Transverse colon (tissue), 4 donors: ENCODE measurements around the gene AFG1L. TPM values are rescaled to one million over a fixed set of nuclear protein-coding genes. Genes with fewer than 3 reads are reported as not detected.

Experiments
- DNase-seq: peaks from one replicate; pipeline ENCODE4 v3.0.0-alpha.2; 2019
- H3K27ac ChIP-seq, 4 donors: fragments of 200-600 bp; sonication (generic); 2 replicates each; pipeline ENCODE4 v1.5.1; 2016 to 2018; ENCODE audit warnings: inconsistent platforms in 4 of 4
- H3K27me3 ChIP-seq: fragments of 200-600 bp; sonication (generic); 2 replicates; pipeline ENCODE4 v1.5.1; 2017; ENCODE audit warnings: inconsistent platforms
- H3K36me3 ChIP-seq, 4 donors: fragments of 200-600 bp; sonication (generic); 2 replicates each; pipeline ENCODE4 v1.5.1; 2017 to 2019; ENCODE audit warnings: inconsistent platforms in 4 of 4
- H3K4me1 ChIP-seq, 4 donors: fragments of 200-600 bp; sonication (generic); 2 replicates each; pipeline ENCODE4 v1.5.1; 2017 to 2020; ENCODE audit warnings: inconsistent platforms in 4 of 4
- H3K4me3 ChIP-seq, 4 donors: fragments of 200-600 bp; sonication (generic); 1 replicate in 1 of 4; 2 replicates in 3 of 4; pipeline versions ENCODE4 v1.5.1 to v1.6.1; 2017 to 2019; ENCODE audit warnings: inconsistent platforms in 4 of 4
- H3K9me3 ChIP-seq, 2 donors: fragments of 200-600 bp; sonication (generic); 2 replicates each; pipeline ENCODE4 v1.5.1; 2017 to 2019; ENCODE audit warnings: inconsistent platforms in 2 of 2
- CTCF ChIP-seq, 5 experiments: fragments of 200-600 bp in 3 of 5; fragments of 450-650 bp in 2 of 5; sonication (generic) in 3 of 5; IDR thresholded peaks; 1 replicate in 2 of 5; 2 replicates in 3 of 5; pipeline ENCODE4 v1.5.1; 2016 to 2017; ENCODE audit warnings: antibody characterized with exemption in 5 of 5, inconsistent platforms in 3 of 5, mild to moderate bottlenecking in 2 of 5, moderate library complexity in 1 of 5
- EP300 ChIP-seq: sonication (generic); formaldehyde crosslinking; IDR thresholded peaks from one replicate; pipeline ENCODE4 v1.6.1; 2017; ENCODE audit warnings: antibody characterized with exemption, low read depth
- POLR2A ChIP-seq: fragments of 450-650 bp; IDR thresholded peaks from one replicate; pipeline ENCODE4 v1.6.1; 2016; ENCODE audit warnings: antibody characterized with exemption, mild to moderate bottlenecking, moderate library complexity
- POLR2AphosphoS5 ChIP-seq, 3 donors: sonication (generic); formaldehyde crosslinking; IDR thresholded peaks; one replicate each; pipeline ENCODE4 v1.6.1; 2016; ENCODE audit warnings: antibody characterized with exemption in 3 of 3
- WGBS, 2 donors: methylation state at CpG; one replicate each; pipeline ENCODE4 v1.1.5; 2018; ENCODE audit warnings: low coverage in 1 of 2; 5-methylcytosine and 5-hydroxymethylcytosine counted together
- in situ Hi-C, 4 donors: fragments of 200-750 bp; cut with MboI; loops; one replicate each; pipeline versions ENCODE4 v1.15.0 to v1.15.1; 2017; ENCODE audit warnings: low sequenced_read_pairs in 3 of 4, low pct_ligation_motif_present in 1 of 4, low pct_unique_long_range_greater_than_20kb in 1 of 4
- intact Hi-C: fragments of 100-400 bp; cut with DNase I; formaldehyde crosslinking; loops from one replicate; pipeline ENCODE4 v1.15.1; 2023; ENCODE audit warnings: low total_unique reads
- total RNA-seq, 4 donors: library from RNA; depleted of rRNA; stranded (reverse); fragments of >200 nt; gene quantifications; one replicate each; pipeline ENCODE4 v1.1.0, GENCODE V29; 2016

The AFG1L gene
- total RNA-seq, 4 donors from 2014 or later: 2.2 to 22.5 (median 5.5) TPM

GRCh38 chr6:108452711-108453195 lies 157.9 kb downstream of the AFG1L start:
- TF ChIP-seq EP300 (no peak), POLR2A (no peak), POLR2AphosphoS5 (IDR thresholded peaks at IDR 0.05) (no peak), CTCF (IDR thresholded peaks at IDR 0.05) (no peak)
- Histone ChIP-seq H3K27ac (no peak overlapping the region), H3K4me3 (no peak overlapping the region), H3K4me1 (peaks cover 7 to 32% (median 22%) of the 10 kb centered on the region in 4 donors), H3K36me3 (no peaks in the 10 kb centered on the region), H3K9me3 (no peaks in the 10 kb centered on the region), H3K27me3 (no peaks in the 10 kb centered on the region)
- intact Hi-C loops: no loop called here
- 76 to 83% methylated on average over 2 to 4 of the region's 4 CpGs for WGBS, 2 donors
- in situ Hi-C loops: no loop called here
- DNase-seq: no peak

- 19 to 31% methylated on average over 3 of the region's 3 CpGs for WGBS, 2 donors
- in situ Hi-C loops (no loop called here), intact Hi-C loops (no loop called here)
- H3K9me3 ChIP-seq: no peaks in the 10 kb centered on the region
- no peaks in the 10 kb centered on the region for H3K36me3 ChIP-seq
- DNase-seq: no peak
- H3K27me3 ChIP-seq: no peaks in the 10 kb centered on the region
- H3K27ac ChIP-seq: peak overlapping the region; percentile 24 to 77 (median 60)
- TF ChIP-seq POLR2A: no peak
- TF ChIP-seq CTCF (IDR thresholded peaks at IDR 0.05): no peak
- no peak for TF ChIP-seq EP300
- no peak for TF ChIP-seq POLR2AphosphoS5 (IDR thresholded peaks at IDR 0.05)
- no peak overlapping the region for H3K4me3 ChIP-seq
- peaks cover 7 to 32% (median 22%) of the 10 kb centered on the region in 4 donors for H3K4me1 ChIP-seq
Measured at GRCh38 chr6:108453601-108454185, 158.8 kb downstream of the AFG1L start.

- Histone ChIP-seq H3K27me3 (no peaks in the 10 kb centered on the region), H3K36me3 (no peaks in the 10 kb centered on the region), H3K4me1 (peaks cover 7 to 32% (median 22%) of the 10 kb centered on the region in 4 donors), H3K27ac (peak overlapping the region; percentile 24 to 77 (median 60)), H3K9me3 (no peaks in the 10 kb centered on the region), H3K4me3 (no peak overlapping the region)
- DNase-seq: peak; percentile 56
- WGBS, 2 donors: 57 to 74% methylated on average over 2 of the region's 2 CpGs
- TF ChIP-seq EP300: no peak
- peak in 1 of 3 donors; percentile 25 for TF ChIP-seq POLR2AphosphoS5 (IDR thresholded peaks at IDR 0.05)
- intact Hi-C loops (no loop called here), in situ Hi-C loops (no loop called here)
Measured at GRCh38 chr6:108454356-108454755, 159.5 kb downstream of the AFG1L start.

GRCh38 chr6:108455688-108456087 lies 160.8 kb downstream of the AFG1L start:
- in situ Hi-C loops (no loop called here), intact Hi-C loops (no loop called here)
- peak overlapping the region in 1 of 4 donors; percentile 77 for H3K27ac ChIP-seq
- DNase-seq: no peak
- TF ChIP-seq CTCF (IDR thresholded peaks at IDR 0.05): no peak
- no peaks in the 10 kb centered on the region for H3K9me3 ChIP-seq
- H3K27me3 ChIP-seq: no peaks in the 10 kb centered on the region
- peaks cover 7 to 32% (median 22%) of the 10 kb centered on the region in 4 donors for H3K4me1 ChIP-seq
- H3K36me3 ChIP-seq: no peaks in the 10 kb centered on the region
- 10 to 17% methylated on average over 1 of the region's 1 CpG for WGBS, 2 donors
- no peak overlapping the region for H3K4me3 ChIP-seq

- intact Hi-C loops (no loop called here), in situ Hi-C loops (no loop called here)
- 61 to 62% methylated on average over 2 to 4 of the region's 4 CpGs for WGBS, 2 donors
- Histone ChIP-seq H3K36me3 (no peaks in the 10 kb centered on the region), H3K27me3 (no peaks in the 10 kb centered on the region), H3K4me3 (no peak overlapping the region), H3K27ac (no peak overlapping the region), H3K4me1 (peaks cover 0 to 4% (median 0%) of the 10 kb centered on the region in 4 donors), H3K9me3 (no peaks in the 10 kb centered on the region)
- DNase-seq: no peak
- TF ChIP-seq EP300 (no peak), CTCF (IDR thresholded peaks at IDR 0.05) (no peak), POLR2A (no peak), POLR2AphosphoS5 (IDR thresholded peaks at IDR 0.05) (no peak)
Measured at GRCh38 chr6:108463784-108464183, 168.9 kb downstream of the AFG1L start.
